ENCODE results near the gene NT5C3A. TPM values are rescaled to one million over a fixed set of nuclear protein-coding genes. Genes with fewer than 3 reads are reported as not detected.

Gene NT5C3A
- total and polyA plus RNA-seq, 2 of the 13 experiments (the other 11 are each of a cell fraction or from before 2014, with no cell fraction given), result 16.9 to 34.0 TPM

DNA sequence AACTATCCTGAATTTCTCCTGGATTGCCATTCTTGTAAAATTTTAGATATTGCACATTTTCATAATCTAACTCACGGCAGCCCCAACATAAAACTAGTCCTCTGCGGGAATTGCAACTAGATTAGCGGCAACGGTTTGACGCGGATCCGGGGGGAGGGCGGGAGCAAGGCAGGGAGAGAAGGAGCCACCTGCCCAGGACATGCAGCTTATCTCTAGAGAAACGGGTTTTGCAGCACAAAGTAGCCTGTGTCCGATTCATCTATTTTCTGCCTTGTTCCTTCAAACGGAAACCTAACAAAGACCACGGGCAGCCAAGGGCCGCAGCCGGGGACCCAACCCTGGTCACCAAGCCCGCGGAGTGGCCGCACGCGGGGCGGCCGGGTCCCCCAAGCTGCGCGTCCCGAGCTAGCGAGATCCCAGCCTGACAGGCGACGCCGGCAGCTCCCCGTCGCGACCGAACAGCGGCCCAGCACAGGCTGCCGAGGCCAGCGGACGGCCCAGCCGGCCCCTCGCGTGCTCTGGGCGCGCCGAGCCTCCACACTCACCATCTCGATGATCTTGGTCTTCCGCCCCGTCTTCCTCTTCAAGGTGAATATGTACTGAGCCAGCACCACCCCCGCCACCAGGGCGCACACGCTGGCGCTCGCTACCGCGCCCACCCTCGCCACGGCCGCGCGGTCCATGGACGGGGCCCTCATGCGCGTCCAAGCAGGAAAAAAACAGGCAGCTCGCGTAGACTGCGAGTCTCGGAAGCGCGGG lies at the start of gene NT5C3A (continued):
- TF ChIP-seq, protein P1, sequence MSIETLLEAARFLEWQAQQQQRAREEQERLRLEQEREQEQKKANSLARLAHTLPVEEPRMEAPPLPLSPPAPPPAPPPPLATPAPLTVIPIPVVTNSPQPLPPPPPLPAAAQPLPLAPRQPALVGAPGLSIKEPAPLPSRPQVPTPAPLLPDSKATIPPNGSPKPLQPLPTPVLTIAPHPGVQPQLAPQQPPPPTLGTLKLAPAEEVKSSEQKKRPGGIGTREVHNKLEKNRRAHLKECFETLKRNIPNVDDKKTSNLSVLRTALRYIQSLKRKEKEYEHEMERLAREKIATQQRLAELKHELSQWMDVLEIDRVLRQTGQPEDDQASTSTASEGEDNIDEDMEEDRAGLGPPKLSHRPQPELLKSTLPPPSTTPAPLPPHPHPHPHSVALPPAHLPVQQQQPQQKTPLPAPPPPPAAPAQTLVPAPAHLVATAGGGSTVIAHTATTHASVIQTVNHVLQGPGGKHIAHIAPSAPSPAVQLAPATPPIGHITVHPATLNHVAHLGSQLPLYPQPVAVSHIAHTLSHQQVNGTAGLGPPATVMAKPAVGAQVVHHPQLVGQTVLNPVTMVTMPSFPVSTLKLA (IDR thresholded peaks at IDR 0.05), result no peak; the same call in 1 of the 2 replicates
- TF ChIP-seq ATAD3A (CRISPR knock-in tag; IDR thresholded peaks at IDR 0.05), result no peak
- TF ChIP-seq, protein P2, sequence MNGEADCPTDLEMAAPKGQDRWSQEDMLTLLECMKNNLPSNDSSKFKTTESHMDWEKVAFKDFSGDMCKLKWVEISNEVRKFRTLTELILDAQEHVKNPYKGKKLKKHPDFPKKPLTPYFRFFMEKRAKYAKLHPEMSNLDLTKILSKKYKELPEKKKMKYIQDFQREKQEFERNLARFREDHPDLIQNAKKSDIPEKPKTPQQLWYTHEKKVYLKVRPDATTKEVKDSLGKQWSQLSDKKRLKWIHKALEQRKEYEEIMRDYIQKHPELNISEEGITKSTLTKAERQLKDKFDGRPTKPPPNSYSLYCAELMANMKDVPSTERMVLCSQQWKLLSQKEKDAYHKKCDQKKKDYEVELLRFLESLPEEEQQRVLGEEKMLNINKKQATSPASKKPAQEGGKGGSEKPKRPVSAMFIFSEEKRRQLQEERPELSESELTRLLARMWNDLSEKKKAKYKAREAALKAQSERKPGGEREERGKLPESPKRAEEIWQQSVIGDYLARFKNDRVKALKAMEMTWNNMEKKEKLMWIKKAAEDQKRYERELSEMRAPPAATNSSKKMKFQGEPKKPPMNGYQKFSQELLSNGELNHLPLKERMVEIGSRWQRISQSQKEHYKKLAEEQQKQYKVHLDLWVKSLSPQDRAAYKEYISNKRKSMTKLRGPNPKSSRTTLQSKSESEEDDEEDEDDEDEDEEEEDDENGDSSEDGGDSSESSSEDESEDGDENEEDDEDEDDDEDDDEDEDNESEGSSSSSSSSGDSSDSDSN (CRISPR knock-in tag; IDR thresholded peaks at IDR 0.05), result peak; percentile 83; the same call in 1 of the 2 replicates
- TF ChIP-seq ZBTB33 (CRISPR knock-in tag; IDR thresholded peaks at IDR 0.05), result no peak
- TF ChIP-seq RFX5 (IDR thresholded peaks at IDR 0.05; ENCODE audit: low read depth, low read length), result no peak
- no peak for TF ChIP-seq WIZ (CRISPR knock-in tag; IDR thresholded peaks at IDR 0.05)
- TF ChIP-seq ZNF546 (CRISPR knock-in tag; conservative IDR thresholded peaks at IDR 0.05), result no peak; the same call in 1 of the 2 replicates
- TF ChIP-seq ATF7-NPFF (CRISPR knock-in tag; IDR thresholded peaks at IDR 0.05; ENCODE audit: low read depth), result no peak
- TF ChIP-seq ZGPAT (CRISPR knock-in tag; IDR thresholded peaks at IDR 0.05), result peak; percentile 46; the same call in 1 of the 2 replicates
- no peak for TF ChIP-seq BCLAF1 (IDR thresholded peaks at IDR 0.05)
- no peak for TF ChIP-seq TERF1 (CRISPR knock-in tag; IDR thresholded peaks at IDR 0.05)
- TF ChIP-seq DNMT1 (CRISPR knock-in tag; IDR thresholded peaks at IDR 0.05), result no peak
- no peak for TF ChIP-seq ZNF260 (CRISPR knock-in tag; IDR thresholded peaks at IDR 0.05; ENCODE audit: borderline replicate concordance, low read depth)
- TF ChIP-seq ZNF775 (CRISPR knock-in tag; IDR thresholded peaks at IDR 0.05; ENCODE audit: borderline replicate concordance), result no peak; the same call in 1 of the 2 replicates
- TF ChIP-seq ZNF724P (CRISPR knock-in tag; IDR thresholded peaks at IDR 0.05; ENCODE audit: borderline replicate concordance), result peak; percentile 74
- no peak for TF ChIP-seq SNRNP70 (IDR thresholded peaks at IDR 0.05; ENCODE audit: low read depth, low read length)
- TF ChIP-seq ZBTB38 (CRISPR knock-in tag; IDR thresholded peaks at IDR 0.05), result peak; percentile 51; the same call in 1 of the 2 replicates

Measured in HepG2 (cell line).